Left ventricle myocardium superior (tissue), 1 donor: ENCODE results near the gene TSGA10IP. TPM values are rescaled to one million over a fixed set of nuclear protein-coding genes. Genes with fewer than 3 reads are reported as not detected.

Experiments used
- ATAC-seq: fragments of 200-7000 bp; cut with Tn5 transposase; one replicate; pipeline ENCODE4 v1.9.1; 2020; ENCODE audit warnings: mild to moderate bottlenecking, moderate library complexity
- DNase-seq: peaks from one replicate; pipeline ENCODE4 v3.0.0-alpha.2; 2020
- intact Hi-C: fragments of 100-400 bp; cut with micrococcal nuclease; formaldehyde crosslinking; loops from one replicate; pipeline ENCODE4 v1.11.0; 2022
- total RNA-seq: library from RNA; stranded (reverse); fragmentation: NEBNext Ultra II Directional; extraction: Animal tissue kit (Norgen Biotek cat#: 25700); gene quantifications from one replicate; pipeline ENCODE4 v1.2.1, GENCODE V29; 2021
- donor health status: DM: no; HTN: yes; CAD: no; lungs with severe emphysema.

Gene TSGA10IP
- total RNA-seq, 1 donor from 2014 or later, result not detected

DNA sequence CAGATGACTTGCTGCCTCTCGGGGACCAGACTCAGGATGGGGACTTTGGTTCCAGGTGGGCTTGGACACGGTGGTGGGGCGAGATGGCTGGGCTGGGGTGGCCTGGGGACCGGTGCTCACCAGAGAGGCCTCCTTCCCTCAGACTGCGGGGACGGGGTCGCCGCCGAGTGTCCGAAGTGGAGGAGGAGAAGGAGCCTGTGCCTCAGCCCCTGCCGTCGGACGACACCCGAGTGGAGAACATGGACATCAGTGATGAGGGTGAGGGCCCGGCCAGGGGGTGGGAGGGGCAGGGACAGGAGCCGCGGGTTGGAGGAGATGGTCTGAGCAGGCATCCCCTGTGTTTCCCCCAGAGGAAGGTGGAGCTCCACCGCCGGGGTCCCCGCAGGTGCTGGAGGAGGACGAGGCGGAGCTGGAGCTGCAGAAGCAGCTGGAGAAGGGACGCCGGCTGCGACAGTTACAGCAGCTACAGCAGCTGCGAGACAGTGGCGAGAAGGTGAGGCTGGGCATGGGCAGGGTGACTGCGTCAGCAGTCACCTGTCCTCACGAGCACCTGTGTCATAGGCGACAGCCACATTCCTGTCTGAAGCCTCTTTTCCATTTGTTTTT, 22.2 kb downstream of the TSGA10IP start:
- ATAC-seq (no peak), DNase-seq (no peak)
- intact Hi-C loops, result no loop called here

DNA sequence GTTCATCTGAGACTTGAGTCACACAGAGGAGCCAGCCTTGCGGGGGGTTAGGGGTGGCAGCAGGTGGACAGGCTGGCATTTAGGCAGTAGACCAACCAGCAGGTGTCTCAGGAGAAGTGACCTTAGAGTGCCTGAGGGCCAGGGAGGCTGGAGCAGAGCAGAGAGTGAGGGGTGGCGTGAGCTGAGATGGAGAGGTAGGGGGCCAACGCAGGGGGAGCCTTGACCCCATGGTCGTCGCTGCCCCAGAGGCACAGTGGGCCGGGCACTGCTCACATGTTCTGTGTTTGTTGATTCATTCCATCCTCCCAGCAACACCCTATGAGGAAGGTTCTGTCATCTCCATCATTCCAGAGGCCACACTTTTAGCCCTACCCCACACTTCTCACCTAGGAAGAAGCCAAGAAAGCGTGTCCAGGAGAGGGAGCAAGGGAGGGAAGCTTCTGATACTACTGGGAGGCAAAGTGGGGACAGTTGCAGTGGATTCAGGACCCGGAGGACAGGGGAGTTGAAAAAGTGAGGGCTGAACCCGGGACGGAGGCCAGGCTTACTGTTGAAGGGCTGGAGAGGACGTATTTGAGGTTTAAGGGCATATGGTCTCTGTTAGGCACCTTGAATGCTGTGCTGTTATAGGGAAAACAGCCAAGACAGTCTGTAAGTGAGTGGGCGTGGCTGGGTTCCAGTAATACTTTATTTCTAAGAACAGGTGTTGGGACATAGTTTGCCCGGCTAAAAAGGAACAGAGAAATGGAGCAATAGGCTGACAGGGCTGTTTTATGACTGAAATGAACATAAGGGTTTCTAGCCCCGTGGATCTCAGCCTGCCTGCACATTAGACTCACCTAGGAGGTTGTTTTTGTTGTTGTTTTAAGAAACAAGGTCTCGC, 23.6 kb downstream of the TSGA10IP start:
- intact Hi-C loops, result no loop called here
- ATAC-seq, result no peak
- DNase-seq, result no peak

DNA sequence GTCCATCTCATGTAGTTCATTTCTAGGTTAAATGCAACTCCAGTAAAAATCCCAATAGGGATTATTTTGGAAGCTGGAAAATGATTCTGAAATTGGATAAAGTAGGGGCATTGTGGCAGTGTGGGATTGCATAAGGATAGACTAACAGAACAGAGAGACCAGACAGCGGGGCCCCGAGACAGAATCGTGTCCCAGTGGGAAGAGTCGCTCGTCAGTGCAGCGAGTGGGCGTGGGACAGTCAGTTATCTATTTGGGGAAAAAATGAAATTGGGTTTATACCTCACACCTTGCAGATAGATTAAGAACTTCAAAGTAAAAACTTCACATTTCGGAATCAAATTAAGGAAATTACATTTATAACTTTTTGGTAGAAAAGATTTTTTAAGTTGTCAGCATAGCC, 26.8 kb downstream of the TSGA10IP start:
- intact Hi-C loops, result no loop called here
- ATAC-seq (no peak), DNase-seq (no peak)

DNA sequence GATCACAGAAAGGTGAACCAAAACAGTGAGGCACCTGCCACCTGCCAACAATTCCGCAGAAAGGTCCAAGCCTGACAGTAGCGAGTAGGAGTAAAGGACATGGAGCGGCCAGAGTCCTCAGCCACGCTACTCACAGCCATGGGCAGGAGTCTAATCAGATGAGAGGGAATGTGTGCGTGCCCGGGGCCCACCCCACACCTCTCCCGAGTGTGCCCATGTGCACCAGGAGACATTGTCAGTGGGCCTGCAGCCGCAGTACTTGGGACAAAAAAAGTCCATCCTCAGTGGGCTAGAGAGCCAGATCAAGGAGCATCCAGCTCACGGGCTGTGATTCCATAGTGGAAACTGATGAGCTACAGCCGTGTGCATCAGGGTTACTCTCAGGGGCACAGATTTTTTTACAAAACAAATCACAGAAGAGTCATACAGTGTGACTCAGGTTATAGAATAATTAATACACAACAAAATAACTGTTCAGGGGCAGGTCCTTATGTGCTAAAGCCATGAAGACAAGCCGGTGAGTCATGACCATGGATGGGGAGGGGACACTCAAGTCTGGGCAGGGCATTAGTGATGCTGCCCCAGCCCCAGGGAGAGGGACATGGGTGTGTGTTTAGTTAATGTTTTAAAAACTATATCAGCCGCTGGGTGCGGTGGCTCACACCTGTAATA, 28.3 kb downstream of the TSGA10IP start:
- intact Hi-C loops, result no loop called here
- ATAC-seq (no peak), DNase-seq (no peak)

DNA sequence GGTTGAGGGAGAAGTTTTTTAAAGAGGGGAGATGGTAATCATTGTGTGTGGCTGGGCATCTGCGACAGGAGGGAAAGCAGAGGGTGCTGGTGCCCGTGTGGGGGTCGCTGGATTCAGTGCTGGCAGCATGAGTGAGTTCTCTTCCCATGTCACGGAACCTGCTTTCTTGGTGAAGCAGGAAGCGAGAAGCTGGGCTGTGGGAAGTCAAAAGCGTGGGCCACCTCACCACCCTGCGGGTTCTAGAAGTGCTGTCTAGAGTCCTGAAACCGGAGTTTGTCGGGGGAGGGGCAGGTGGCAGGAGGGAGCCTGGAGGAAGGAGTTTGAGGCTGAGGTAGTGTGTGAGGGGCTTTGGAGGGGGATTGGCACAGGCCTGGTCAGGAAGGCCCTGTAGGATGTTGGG, 30.5 kb downstream of the TSGA10IP start:
- ATAC-seq, result no peak
- intact Hi-C loops, result no loop called here

DNA sequence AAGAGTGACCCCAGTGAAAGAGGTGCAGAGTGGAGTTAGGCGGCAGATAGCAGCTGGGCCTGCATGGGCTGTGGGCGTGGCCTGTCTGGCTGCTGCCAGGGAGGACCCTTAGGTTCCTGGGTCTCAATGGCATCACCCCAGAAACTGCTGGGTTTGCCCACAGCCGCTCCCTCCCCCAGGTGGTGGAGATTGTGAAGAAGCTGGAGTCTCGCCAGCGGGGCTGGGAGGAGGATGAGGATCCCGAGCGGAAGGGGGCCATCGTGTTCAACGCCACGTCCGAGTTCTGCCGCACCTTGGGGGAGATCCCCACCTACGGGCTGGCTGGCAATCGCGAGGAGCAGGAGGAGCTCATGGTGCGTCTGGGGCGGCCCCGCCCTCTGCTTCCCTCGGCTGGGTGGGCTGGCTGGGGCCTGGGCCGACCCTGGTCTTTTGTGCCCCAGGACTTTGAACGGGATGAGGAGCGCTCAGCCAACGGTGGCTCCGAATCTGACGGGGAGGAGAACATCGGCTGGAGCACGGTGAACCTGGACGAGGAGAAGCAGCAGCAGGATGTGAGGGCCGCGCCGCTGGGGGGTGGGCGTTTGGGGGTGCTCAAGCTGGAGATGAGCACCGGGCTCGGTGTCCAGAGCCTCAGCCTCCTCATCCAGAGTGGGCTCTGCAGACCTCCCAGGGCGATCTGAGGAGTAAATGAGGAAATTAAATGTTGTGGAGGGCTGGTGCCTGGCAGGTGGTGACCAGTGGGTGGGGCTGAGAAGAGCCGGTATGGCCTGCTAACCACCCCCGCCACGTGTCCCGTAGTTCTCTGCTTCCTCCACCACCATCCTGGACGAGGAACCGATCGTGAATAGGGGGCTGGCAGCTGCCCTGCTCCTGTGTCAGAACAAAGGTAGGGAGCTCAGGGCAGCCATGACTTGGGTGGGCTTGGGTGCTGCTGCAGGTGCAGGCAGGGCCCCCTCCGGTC, 31.2 kb downstream of the TSGA10IP start:
- intact Hi-C loops, result no loop called here
- DNase-seq (no peak), ATAC-seq (no peak)

More for the DNA sequence above, 30.5 kb downstream of the TSGA10IP start:
- DNase-seq, result no peak

DNA sequence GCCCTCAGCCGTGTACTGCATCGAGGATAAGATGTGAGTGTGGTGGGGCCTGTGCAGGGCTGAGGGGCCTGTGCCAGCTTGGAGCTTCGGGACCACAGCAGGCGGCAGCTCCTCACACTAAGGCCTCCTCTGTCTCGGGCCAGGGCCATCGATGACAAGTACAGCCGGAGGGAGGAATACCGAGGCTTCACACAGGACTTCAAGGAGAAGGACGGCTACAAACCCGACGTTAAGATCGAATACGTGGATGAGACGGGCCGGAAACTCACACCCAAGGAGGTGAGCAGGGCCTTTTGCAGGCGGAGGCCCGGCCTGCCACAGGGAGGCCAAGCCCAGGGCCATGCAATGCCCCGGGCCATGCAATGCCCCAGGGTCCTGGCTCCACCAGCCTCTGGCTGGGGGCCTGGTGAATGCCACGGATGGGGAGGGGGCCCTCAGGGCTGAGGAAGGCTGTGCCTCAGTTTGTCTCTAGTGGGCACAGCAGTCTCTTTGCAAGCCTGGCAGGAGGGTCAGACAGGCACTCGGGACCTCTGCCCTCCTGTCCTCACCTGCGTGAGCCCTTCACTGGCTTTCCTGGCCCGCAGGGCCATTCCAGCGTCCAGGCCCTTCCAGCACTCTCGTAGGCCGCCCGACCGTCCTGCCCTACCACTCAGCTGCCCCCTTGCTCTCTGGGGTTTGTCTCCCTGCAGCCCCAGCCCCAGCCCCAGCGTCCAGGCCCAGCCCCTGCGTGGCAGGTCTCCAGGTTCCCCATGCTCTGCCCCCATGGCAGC, 32.5 kb downstream of the TSGA10IP start:
- no peak for ATAC-seq
- no peak for DNase-seq
- intact Hi-C loops, result no loop called here

DNA sequence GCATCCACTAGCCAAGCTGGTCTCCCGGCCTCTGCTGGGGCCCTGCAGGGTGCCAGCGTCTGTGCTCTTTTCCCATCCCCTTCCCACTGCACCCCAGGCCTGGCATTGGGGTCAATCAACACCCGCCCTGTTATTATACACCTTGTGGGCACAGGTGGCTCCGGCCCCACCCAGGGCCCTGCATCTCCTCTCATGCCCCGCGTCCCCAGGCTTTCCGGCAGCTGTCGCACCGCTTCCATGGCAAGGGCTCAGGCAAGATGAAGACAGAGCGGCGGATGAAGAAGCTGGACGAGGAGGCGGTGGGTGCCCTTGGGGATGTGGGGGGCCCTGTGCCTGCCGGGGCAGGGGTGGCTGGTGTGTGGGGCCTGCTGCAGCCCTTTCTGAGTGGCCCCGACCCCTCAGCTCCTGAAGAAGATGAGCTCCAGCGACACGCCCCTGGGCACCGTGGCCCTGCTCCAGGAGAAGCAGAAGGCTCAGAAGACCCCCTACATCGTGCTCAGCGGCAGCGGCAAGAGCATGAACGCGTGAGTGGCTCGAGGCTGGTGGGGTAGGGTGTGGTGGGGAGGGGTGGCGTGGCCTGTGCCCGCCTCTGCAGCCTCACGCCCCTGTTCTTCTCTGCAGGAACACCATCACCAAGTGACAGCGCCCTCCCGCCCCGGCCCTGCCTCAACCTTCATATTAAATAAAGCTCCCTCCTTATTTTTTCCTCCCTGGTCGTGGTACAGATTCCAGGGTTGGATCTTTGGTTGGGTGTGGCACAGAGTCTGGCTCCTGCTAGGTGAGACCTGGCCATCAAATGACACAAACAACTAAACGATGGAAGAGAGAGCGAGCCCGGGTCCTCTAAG, 33.3 kb downstream of the TSGA10IP start:
- DNase-seq (no peak), ATAC-seq (no peak)
- intact Hi-C loops, result no loop called here

DNA sequence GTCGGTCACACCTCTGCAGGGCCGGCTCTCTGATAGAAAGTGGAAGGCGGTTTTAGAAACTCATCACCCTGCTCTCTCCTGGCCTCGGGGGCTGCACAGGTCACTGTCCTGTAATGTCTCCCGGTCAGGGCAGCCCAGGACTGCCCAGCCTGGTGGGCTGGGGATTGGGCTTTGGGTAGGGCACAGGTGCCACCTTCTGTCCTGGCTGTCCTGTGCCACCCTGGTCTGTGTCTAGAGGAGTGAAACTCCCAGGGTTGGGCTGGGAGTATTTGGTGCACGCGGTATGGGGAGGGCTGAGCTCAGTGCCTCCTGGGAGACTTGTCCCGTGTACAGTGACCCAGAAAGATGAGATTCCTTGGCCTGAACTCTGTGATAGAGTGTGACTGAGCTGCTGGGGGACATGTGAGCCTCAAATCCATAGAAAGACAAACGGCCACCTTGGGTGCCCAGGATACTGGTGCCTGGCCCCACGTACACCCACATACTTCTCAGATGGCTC, 34.0 kb downstream of the TSGA10IP start:
- DNase-seq (no peak), ATAC-seq (no peak)
- intact Hi-C loops, result no loop called here

DNA sequence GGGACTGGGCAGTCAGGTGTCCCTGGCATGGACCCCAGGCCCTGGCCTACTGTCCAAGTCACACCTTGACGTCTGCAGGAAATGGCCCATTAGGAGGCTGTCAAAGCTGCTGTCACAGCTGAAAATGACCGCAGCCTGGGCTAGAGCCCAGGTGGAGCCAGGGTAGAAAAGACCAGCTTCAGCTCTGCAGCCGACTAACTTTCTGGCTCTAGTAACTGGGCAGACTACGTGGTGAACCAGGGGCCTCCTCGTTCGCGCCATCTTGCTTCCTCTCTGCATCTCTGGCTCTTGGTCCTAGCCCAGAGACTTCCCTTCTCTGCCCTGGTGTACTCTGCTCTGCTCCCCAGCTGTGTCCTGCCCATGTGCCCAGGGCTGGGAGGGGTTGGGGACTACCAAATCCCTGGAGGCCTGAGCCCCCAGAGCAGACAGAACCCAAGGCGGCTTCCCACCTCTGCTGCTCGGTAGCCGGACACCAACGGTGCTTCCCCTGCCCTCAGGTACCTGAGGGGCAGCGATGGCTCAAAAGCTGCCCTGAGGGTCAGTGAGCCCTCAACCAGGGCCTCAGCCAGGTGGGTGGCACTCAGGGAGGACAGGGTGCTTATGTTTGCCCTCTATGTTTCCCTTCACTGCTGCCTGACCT, 35.9 kb downstream of the TSGA10IP start:
- no peak for ATAC-seq
- intact Hi-C loops, result loop anchor here (10.0 kb wide), 1 partner anchor 96 kb away; the partner anchor contains the start of gene FIBP

DNA sequence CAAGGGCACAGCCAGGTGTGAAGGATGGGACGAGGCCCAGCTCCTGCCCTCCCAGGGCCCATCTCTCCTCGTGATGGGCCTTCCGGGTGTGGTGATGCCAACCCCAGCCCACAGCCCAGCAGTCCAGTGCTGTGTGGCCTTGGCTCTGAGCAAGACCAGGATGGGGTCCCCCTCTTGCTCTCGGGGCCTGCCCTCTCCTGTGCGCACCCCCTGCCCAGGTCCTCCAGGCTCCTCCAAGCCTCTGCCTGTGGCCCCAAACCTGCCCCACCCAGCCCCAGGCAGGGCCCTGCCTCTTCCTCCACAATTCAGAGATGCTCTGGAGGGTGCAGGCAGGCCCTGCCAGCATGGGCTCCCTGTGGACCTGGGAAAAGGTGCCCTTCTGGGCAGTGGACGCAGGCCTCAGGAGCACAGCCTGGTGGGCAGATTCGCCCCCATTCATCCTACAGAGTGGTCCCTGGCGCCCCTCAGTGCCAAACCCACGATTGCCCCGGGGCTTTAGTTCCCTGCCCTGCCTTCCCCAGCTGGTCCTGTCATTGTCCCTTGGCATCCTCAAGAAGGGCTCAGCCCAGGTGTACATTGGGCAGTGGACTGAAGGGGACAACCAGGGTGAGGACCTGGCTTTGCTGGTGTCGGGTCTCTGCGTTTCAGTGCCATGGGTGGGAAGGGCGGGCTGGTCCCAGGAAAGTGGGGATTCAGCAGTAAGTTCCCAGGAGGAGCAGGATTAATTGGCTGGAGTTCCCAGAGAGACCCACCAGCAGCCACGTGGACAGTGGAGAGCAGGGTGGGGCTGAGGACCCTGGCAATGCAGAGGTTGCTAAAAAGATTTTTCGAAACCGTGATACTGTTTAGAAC, 36.9 kb downstream of the TSGA10IP start:
- intact Hi-C loops, result loop anchor here (10.0 kb wide), 1 partner anchor 97 kb away; the partner anchor contains the start of gene FIBP
- ATAC-seq (no peak), DNase-seq (no peak)

More for the DNA sequence above, 35.9 kb downstream of the TSGA10IP start:
- DNase-seq, result no peak

DNA sequence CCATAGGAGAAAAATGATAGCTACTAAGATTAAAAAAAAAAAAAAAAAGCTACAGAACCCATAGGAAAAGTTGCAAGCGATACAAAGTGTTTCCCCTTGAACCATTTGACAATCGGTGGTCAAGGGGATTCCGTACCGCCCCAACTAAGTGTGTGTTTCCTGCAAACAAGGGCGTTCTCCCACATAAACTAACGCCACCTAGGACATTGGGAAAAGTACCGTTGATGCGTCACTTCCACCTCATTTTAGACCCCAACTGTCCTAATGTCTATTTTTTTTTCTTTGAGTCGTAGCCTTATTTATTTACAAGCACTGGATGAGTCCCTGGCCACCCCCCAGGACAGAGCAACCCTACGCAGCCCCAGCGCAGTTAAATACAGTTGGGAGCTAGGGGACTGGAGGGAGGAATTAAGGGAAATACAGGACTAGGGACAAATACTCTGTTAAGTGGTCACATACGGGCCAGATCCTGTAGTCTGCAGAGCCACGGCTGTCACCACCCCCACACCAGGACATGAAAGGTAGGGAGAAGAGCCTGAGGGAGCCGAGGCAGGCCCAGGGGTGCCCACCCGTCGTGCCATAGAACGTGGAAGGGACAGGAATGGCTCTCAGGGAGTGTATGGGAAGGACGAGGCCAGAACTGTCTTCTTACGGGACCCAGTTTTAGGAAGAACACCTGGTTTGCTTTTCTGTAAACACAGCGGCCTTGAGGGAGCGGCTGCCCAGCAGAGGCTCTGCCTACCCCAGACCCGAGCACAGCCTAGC, 37.7 kb downstream of the TSGA10IP start:
- no peak for ATAC-seq
- intact Hi-C loops, result loop anchor here (10.0 kb wide), 1 partner anchor 98 kb away; the partner anchor contains the start of gene FIBP
- no peak for DNase-seq

DNA sequence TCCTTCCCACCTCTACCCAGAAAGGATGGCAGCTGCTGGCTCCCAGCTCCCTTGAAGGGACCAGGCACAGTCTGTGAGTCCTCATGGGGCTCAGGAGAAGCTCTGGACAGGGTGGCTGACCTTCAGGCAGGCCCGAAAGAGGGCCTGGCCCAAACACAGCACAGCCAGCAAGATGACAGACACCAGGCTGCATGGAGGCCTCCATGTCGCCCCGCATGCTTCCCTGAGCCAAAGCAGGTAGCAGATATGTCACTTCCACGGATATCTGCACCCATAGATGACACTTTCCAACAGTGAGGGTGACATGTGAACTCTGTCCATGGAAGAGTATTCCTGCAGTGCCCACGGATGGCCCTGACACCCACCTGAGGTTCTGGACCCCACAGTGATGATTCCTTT, 38.3 kb downstream of the TSGA10IP start:
- DNase-seq (no peak), ATAC-seq (no peak)
- intact Hi-C loops, result loop anchor here (10.0 kb wide), 1 partner anchor 99 kb away; the partner anchor contains the start of gene FIBP

DNA sequence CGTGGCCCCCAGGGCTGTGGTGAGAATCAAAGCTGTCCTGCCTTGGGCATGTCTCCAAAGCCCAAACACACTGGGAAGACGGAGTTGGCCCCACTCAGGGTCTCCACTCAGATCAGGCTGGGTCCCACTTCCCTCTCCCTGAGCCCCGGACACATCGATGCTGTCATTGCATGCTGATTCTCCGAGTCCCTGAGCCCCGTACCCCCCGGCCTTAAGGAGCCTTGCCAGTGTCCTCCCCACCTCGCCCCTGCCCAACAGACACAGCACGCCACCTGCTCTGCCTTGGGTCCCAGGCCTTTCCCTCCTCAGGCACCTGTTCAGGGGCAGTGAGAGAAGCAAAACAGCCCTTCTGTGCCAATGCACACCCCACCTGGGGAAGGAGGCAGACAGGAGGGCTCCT, 42.1 kb downstream of the TSGA10IP start:
- ATAC-seq, result no peak
- no peak for DNase-seq
- intact Hi-C loops, result loop anchor here (10.0 kb wide), 1 partner anchor 103 kb away; the partner anchor contains the start of gene FIBP
